Hematopoietic multipotent progenitor cell treated with erythropoietin and hydrocortisone succinate and interleukin-3 and kit ligand, for 6 days (in vitro differentiated cells): Measurements from ENCODE around the gene CLEC2L.

Experiments used
- DNase-seq: peaks from one replicate; pipeline ENCODE4 v3.0.0-alpha.2; 2015

CLEC2L gene

GRCh38 chr7:139580435-139580834 lies 57.0 kb downstream of the CLEC2L start:
- DNase-seq: no peak

- no peak for DNase-seq
Observed at GRCh38 chr7:139582130-139582650, 58.7 kb downstream of the CLEC2L start.

- no peak for DNase-seq
Observed at GRCh38 chr7:139582671-139583155, 59.2 kb downstream of the CLEC2L start.

GRCh38 chr7:139583826-139584553 lies 60.5 kb downstream of the CLEC2L start:
- DNase-seq: no peak

- no peak for DNase-seq
Observed at GRCh38 chr7:139585042-139585441, 61.6 kb downstream of the CLEC2L start.

- no peak for DNase-seq
Observed at GRCh38 chr7:139586286-139586685, 62.8 kb downstream of the CLEC2L start.

GRCh38 chr7:139587535-139587934 lies 64.0 kb downstream of the CLEC2L start:
- DNase-seq: no peak

- peak; percentile 15 for DNase-seq
Observed at GRCh38 chr7:139588632-139589031, 65.1 kb downstream of the CLEC2L start.

GRCh38 chr7:139589474-139589873 lies 66.0 kb downstream of the CLEC2L start:
- DNase-seq: no peak

GRCh38 chr7:139591550-139592195 lies 68.2 kb downstream of the CLEC2L start:
- no peak for DNase-seq

GRCh38 chr7:139592801-139593461 lies 69.4 kb downstream of the CLEC2L start:
- no peak for DNase-seq

GRCh38 chr7:139594090-139594489 lies 70.6 kb downstream of the CLEC2L start:
- no peak for DNase-seq
